ENCODE measurements around the gene PHACTR1. TPM values are rescaled to one million over a fixed set of nuclear protein-coding genes. Genes with fewer than 3 reads are reported as not detected.

The PHACTR1 gene
- total RNA-seq, 1 donor from 2014 or later, result 0.49 TPM

GRCh38 chr6:13077117-13077516 lies 360.6 kb downstream of the PHACTR1 start:
- no peaks in the 10 kb centered on the region for H3K27me3 ChIP-seq
- H3K9me3 ChIP-seq, result no peaks in the 10 kb centered on the region
- TF ChIP-seq CTCF (IDR thresholded peaks at IDR 0.05) (no peak), POLR2AphosphoS5 (IDR thresholded peaks at IDR 0.05; ENCODE audit: insufficient read depth in 1 of 2, low read depth in 1 of 2) (no peak), POLR2A (IDR thresholded peaks at IDR 0.05) (no peak)
- DNase-seq (ENCODE audit: extremely low spot score in 2 of 2), result no peak
- no peaks in the 10 kb centered on the region for H3K36me3 ChIP-seq
- no peak overlapping the region for H3K4me3 ChIP-seq
- no peak overlapping the region for H3K27ac ChIP-seq
- intact Hi-C loops (cut with DNase I), result no loop called here
- H3K4me1 ChIP-seq, result no peaks in the 10 kb centered on the region

- Histone ChIP-seq H3K4me3 (no peak overlapping the region), H3K9me3 (no peaks in the 10 kb centered on the region), H3K36me3 (no peaks in the 10 kb centered on the region), H3K4me1 (no peaks in the 10 kb centered on the region), H3K27ac (no peak overlapping the region), H3K27me3 (no peaks in the 10 kb centered on the region)
- DNase-seq (ENCODE audit: extremely low spot score in 2 of 2), result no peak
- TF ChIP-seq POLR2A (IDR thresholded peaks at IDR 0.05) (no peak), CTCF (IDR thresholded peaks at IDR 0.05) (no peak), POLR2AphosphoS5 (IDR thresholded peaks at IDR 0.05; ENCODE audit: insufficient read depth in 1 of 2, low read depth in 1 of 2) (no peak)
- intact Hi-C loops (cut with DNase I), result no loop called here
These were observed 362.6 kb downstream of the PHACTR1 start for GRCh38 chr6:13079096-13079723.

GRCh38 chr6:13080462-13081188 lies 364.1 kb downstream of the PHACTR1 start:
- Histone ChIP-seq H3K36me3 (no peaks in the 10 kb centered on the region), H3K27ac (no peak overlapping the region), H3K9me3 (no peaks in the 10 kb centered on the region), H3K4me3 (no peak overlapping the region), H3K27me3 (no peaks in the 10 kb centered on the region), H3K4me1 (no peaks in the 10 kb centered on the region)
- no peak for TF ChIP-seq CTCF (IDR thresholded peaks at IDR 0.05)
- TF ChIP-seq POLR2AphosphoS5 (IDR thresholded peaks at IDR 0.05; ENCODE audit: insufficient read depth in 1 of 2, low read depth in 1 of 2), result no peak
- TF ChIP-seq POLR2A (IDR thresholded peaks at IDR 0.05), result no peak
- no peak for DNase-seq (ENCODE audit: extremely low spot score in 2 of 2)
- intact Hi-C loops (cut with DNase I), result no loop called here

GRCh38 chr6:13081189-13081563 lies 364.6 kb downstream of the PHACTR1 start:
- Histone ChIP-seq H3K4me3 (no peak overlapping the region), H3K4me1 (no peaks in the 10 kb centered on the region), H3K27me3 (no peaks in the 10 kb centered on the region), H3K9me3 (no peaks in the 10 kb centered on the region), H3K27ac (no peak overlapping the region), H3K36me3 (no peaks in the 10 kb centered on the region)
- intact Hi-C loops (cut with DNase I), result no loop called here
- DNase-seq (ENCODE audit: extremely low spot score in 2 of 2), result no peak
- TF ChIP-seq POLR2A (IDR thresholded peaks at IDR 0.05) (no peak), POLR2AphosphoS5 (IDR thresholded peaks at IDR 0.05; ENCODE audit: insufficient read depth in 1 of 2, low read depth in 1 of 2) (no peak), CTCF (IDR thresholded peaks at IDR 0.05) (no peak)
